DND-41 (cell line): ENCODE data around the gene EIF2S2.

ENCODE experiments used
- EZH2 ChIP-seq: IDR thresholded peaks from 3 replicates; pipeline ENCODE4 v1.6.1; 2012; ENCODE audit warnings: borderline replicate concordance, low read depth, mild to moderate bottlenecking, moderate library complexity, low read length, inconsistent platforms; ENCODE audit not compliant: severe bottlenecking
- TF ChIP-seq, protein P1 (sequence below): IDR thresholded peaks from 2 replicates; pipeline ENCODE4 v1.5.1; 2012; ENCODE audit warnings: borderline replicate concordance, low read length, moderate library complexity, mild to moderate bottlenecking; ENCODE audit not compliant: poor library complexity, severe bottlenecking; ENCODE audit errors: extremely low read depth

DNA sequence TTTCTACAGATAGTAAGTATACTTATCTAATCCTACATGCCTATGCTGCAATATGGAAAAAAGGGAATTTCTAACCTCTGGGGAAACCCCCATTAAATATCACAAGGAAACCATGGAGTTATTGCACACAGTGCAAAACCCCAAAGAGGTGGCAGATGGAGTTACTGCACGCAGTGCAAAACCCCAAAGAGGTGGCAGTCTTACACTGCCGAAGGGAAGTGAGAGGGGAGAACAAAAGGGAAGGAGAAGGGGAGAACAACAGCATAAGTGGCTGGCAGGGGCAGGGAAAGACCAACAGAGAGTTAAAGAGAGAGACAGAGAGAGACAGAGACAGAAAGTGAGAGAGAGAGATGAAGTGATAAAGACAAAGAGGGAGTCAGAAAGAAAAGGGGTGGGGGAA lies 43.8 kb upstream of the EIF2S2 start:
- TF ChIP-seq, protein P1, sequence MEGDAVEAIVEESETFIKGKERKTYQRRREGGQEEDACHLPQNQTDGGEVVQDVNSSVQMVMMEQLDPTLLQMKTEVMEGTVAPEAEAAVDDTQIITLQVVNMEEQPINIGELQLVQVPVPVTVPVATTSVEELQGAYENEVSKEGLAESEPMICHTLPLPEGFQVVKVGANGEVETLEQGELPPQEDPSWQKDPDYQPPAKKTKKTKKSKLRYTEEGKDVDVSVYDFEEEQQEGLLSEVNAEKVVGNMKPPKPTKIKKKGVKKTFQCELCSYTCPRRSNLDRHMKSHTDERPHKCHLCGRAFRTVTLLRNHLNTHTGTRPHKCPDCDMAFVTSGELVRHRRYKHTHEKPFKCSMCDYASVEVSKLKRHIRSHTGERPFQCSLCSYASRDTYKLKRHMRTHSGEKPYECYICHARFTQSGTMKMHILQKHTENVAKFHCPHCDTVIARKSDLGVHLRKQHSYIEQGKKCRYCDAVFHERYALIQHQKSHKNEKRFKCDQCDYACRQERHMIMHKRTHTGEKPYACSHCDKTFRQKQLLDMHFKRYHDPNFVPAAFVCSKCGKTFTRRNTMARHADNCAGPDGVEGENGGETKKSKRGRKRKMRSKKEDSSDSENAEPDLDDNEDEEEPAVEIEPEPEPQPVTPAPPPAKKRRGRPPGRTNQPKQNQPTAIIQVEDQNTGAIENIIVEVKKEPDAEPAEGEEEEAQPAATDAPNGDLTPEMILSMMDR: no peak
- TF ChIP-seq EZH2: no peak
